NCI-H345 (cell line): ENCODE results near the gene DQX1.

Source experiments
- DNase-seq: peaks from one replicate; lab custom pipeline; 2025; lab: John Stamatoyannopoulos, UW

Gene DQX1

GRCh38 chr2:74553892-74554819, 28.1 kb upstream of the DQX1 start, which contains the start of the genes DOK1 and LOXL3:
DOK1 (plus strand) TSS chr2:74554720; CDS start chr2:74554755, 35 bp downstream.
LOXL3 (minus strand) TSS chr2:74553942; CDS start chr2:74552634, 1,308 bp downstream.
- peak; percentile 62 for DNase-seq

- no peak for DNase-seq
Measured at GRCh38 chr2:74552914-74553811, 27.1 kb upstream of the DQX1 start.

GRCh38 chr2:74551942-74552913, 26.2 kb upstream of the DQX1 start:
- DNase-seq: no peak

GRCh38 chr2:74551530-74551929, 25.5 kb upstream of the DQX1 start:
- no peak for DNase-seq

GRCh38 chr2:74550231-74550630, 24.2 kb upstream of the DQX1 start:
- no peak for DNase-seq

- DNase-seq: peak; percentile 53
Measured at GRCh38 chr2:74548900-74549826, 23.1 kb upstream of the DQX1 start.

GRCh38 chr2:74548285-74548899, 22.4 kb upstream of the DQX1 start:
- peak; percentile 53 for DNase-seq

- DNase-seq: no peak
Measured at GRCh38 chr2:74546004-74546403, 20.0 kb upstream of the DQX1 start.

GRCh38 chr2:74544634-74545033, 18.6 kb upstream of the DQX1 start:
- DNase-seq: peak; percentile 8

- no peak for DNase-seq
Measured at GRCh38 chr2:74542978-74543377, 16.9 kb upstream of the DQX1 start.

GRCh38 chr2:74540291-74540690, 14.3 kb upstream of the DQX1 start:
- no peak for DNase-seq

GRCh38 chr2:74538881-74539339, 12.9 kb upstream of the DQX1 start:
- DNase-seq: no peak

GRCh38 chr2:74537140-74537539, 11.1 kb upstream of the DQX1 start:
- DNase-seq: no peak

GRCh38 chr2:74536166-74536950, 10.3 kb upstream of the DQX1 start:
- no peak for DNase-seq

GRCh38 chr2:74535440-74535965, 9.5 kb upstream of the DQX1 start:
- no peak for DNase-seq

- no peak for DNase-seq
Measured at GRCh38 chr2:74534411-74534810, 8.4 kb upstream of the DQX1 start.

- DNase-seq: no peak
Measured at GRCh38 chr2:74533464-74533863, 7.4 kb upstream of the DQX1 start.

- DNase-seq: peak; percentile 26
Measured at GRCh38 chr2:74532222-74532621, 6.2 kb upstream of the DQX1 start.

GRCh38 chr2:74531666-74532065, 5.6 kb upstream of the DQX1 start:
- no peak for DNase-seq
